B cell (primary cell): ENCODE measurements around the gene MRC2. TPM values are rescaled to one million over a fixed set of nuclear protein-coding genes. Genes with fewer than 3 reads are reported as not detected.

Experiments
- ATAC-seq: fragments of 200-7000 bp; cut with Tn5 transposase; one replicate; pipeline ENCODE4 v1.10.0; 2021; ENCODE audit warnings: low read depth, mild to moderate bottlenecking, moderate number of reproducible peaks, moderate library complexity
- CTCF ChIA-PET: fragments of 350-600 bp; sonication (Branson Sonifier 250); formaldehyde crosslinking; loops from one replicate; lab custom pipeline; 2021; ENCODE audit warnings: antibody characterized with exemption, inconsistent platforms; lab: Charles Lee
- POLR2A ChIA-PET: fragments of 350-600 bp; sonication (Branson Sonifier 250); formaldehyde crosslinking; loops from one replicate; lab custom pipeline; 2021; ENCODE audit warnings: antibody characterized with exemption; lab: Charles Lee
- DNase-seq: peaks from one replicate; pipeline ENCODE4 v3.0.0; 2013
- H2AFZ ChIP-seq: 2 replicates; pipeline ENCODE4 v1.6.1; 2012; ENCODE audit warnings: mild to moderate bottlenecking, low read depth, low read length; ENCODE audit not compliant: insufficient read depth, poor library complexity, severe bottlenecking
- H3K27ac ChIP-seq, 2 donors: 1 replicate in 1 of 2; 2 replicates in 1 of 2; pipeline ENCODE4 v1.5.1; 2012 to 2013; ENCODE audit warnings: low read length in 2 of 2, mild to moderate bottlenecking in 2 of 2, moderate library complexity in 1 of 2
- H3K27me3 ChIP-seq, 4 experiments: fragments of 200-600 bp in 1 of 4; sonication (generic) in 1 of 4; replicated peaks in 1 of 4; 1 replicate in 2 of 4; 2 replicates in 2 of 4; pipeline versions ENCODE4 v1.6.1 to v1.7.0; 2013 to 2016; ENCODE audit warnings: low read length in 3 of 4, mild to moderate bottlenecking in 2 of 4, mixed read lengths in 1 of 4, moderate library complexity in 1 of 4; ENCODE audit not compliant: insufficient read depth in 4 of 4, control insufficient read depth in 3 of 4; ENCODE audit errors: control extremely low read depth in 1 of 4
- H3K36me3 ChIP-seq, 2 experiments: replicated peaks in 1 of 2; 1 replicate in 1 of 2; 2 replicates in 1 of 2; pipeline versions ENCODE4 v1.6.1 to v1.7.1; 2013; ENCODE audit warnings: low read length in 1 of 2; ENCODE audit not compliant: insufficient read depth in 2 of 2, control insufficient read depth in 1 of 2; ENCODE audit errors: control extremely low read depth in 1 of 2, extremely low read depth in 1 of 2
- H3K4me1 ChIP-seq, 2 donors: fragments of 200-600 bp in 1 of 2; sonication (generic) in 1 of 2; 1 replicate in 1 of 2; 2 replicates in 1 of 2; pipeline versions ENCODE4 v1.5.1 to v1.6.1; 2013 to 2017; ENCODE audit warnings: low read length in 2 of 2; ENCODE audit not compliant: control insufficient read depth in 2 of 2, insufficient read depth in 2 of 2
- H3K4me2 ChIP-seq: replicated peaks from 2 replicates; pipeline ENCODE3; 2012; ENCODE audit warnings: mild to moderate bottlenecking, low read depth, low read length; ENCODE audit not compliant: poor library complexity, severe bottlenecking
- H3K4me3 ChIP-seq, 5 experiments: fragments of 200-600 bp in 1 of 5; sonication (generic) in 1 of 5; 1 replicate in 3 of 5; 2 replicates in 2 of 5; pipeline versions ENCODE4 v1.5.1 to v1.7.0; 2011 to 2016; ENCODE audit warnings: low read length in 4 of 5, mild to moderate bottlenecking in 4 of 5, low read depth in 2 of 5, control low read depth in 1 of 5, moderate library complexity in 1 of 5; ENCODE audit not compliant: insufficient read depth in 1 of 5; ENCODE audit errors: control extremely low read depth in 1 of 5, extremely low read depth in 1 of 5
- H3K79me2 ChIP-seq: fragments of 200-600 bp; sonication (generic); one replicate; pipeline ENCODE4 v1.6.0; 2016; ENCODE audit warnings: low read length; ENCODE audit not compliant: control insufficient read depth, insufficient read depth
- H3K9ac ChIP-seq: fragments of 200-600 bp; sonication (generic); 2 replicates; pipeline ENCODE4 v1.6.1; 2017; ENCODE audit warnings: mild to moderate bottlenecking, low read length, moderate library complexity
- H3K9me3 ChIP-seq, 3 donors: one replicate each; pipeline versions ENCODE4 v1.6.1 to v1.7.1; 2013; ENCODE audit warnings: low read length in 2 of 3; ENCODE audit not compliant: control insufficient read depth in 2 of 3, insufficient read depth in 1 of 3; ENCODE audit errors: control extremely low read depth in 1 of 3
- H4K20me1 ChIP-seq: 2 replicates; pipeline ENCODE4 v1.6.0; 2012; ENCODE audit warnings: mild to moderate bottlenecking, low read length; ENCODE audit not compliant: insufficient read depth, control insufficient read depth, poor library complexity, severe bottlenecking
- H3K27ac Mint-ChIP-seq: one replicate; pipeline ENCODE4 v1.8.0; 2021; ENCODE audit warnings: mixed read lengths
- H3K27me3 Mint-ChIP-seq: one replicate; pipeline ENCODE4 v1.8.0; 2021; ENCODE audit warnings: mixed read lengths
- H3K4me1 Mint-ChIP-seq: one replicate; pipeline ENCODE4 v1.8.0; 2021; ENCODE audit warnings: mixed read lengths
- H3K4me3 Mint-ChIP-seq: one replicate; pipeline ENCODE4 v1.8.0; 2021; ENCODE audit warnings: mixed read lengths
- H3K9me3 Mint-ChIP-seq: one replicate; pipeline ENCODE4 v1.8.0; 2022; ENCODE audit warnings: mixed read lengths; ENCODE audit not compliant: insufficient read depth
- EZH2 ChIP-seq: IDR thresholded peaks from 2 replicates; pipeline ENCODE4 v1.6.1; 2012; ENCODE audit warnings: borderline replicate concordance, low read depth, mild to moderate bottlenecking, moderate library complexity, low read length; ENCODE audit not compliant: insufficient read depth, poor library complexity, severe bottlenecking
- WGBS: methylation state at CpG from one replicate; pipeline ENCODE4 v1.1.5; 2013; ENCODE audit warnings: missing lambda C conversion rate; ENCODE audit not compliant: insufficient coverage; 5-methylcytosine and 5-hydroxymethylcytosine counted together
- intact Hi-C: fragments of 100-400 bp; cut with micrococcal nuclease; formaldehyde crosslinking; loops from one replicate; pipeline ENCODE4 v1.10.0; 2022
- polyA plus RNA-seq: library from polyadenylated mRNA; depleted of rRNA; stranded (reverse); fragments of >200 nt; gene quantifications from 2 replicates; pipeline ENCODE4 v1.2.3, GENCODE V29; 2012
- total RNA-seq, 2 donors: library from RNA; stranded (reverse); fragments of 120-200 nt in 1 of 2; gene quantifications; 1 replicate in 1 of 2; 2 replicates in 1 of 2; pipeline versions ENCODE4 v1.2.3 to v1.2.4, GENCODE V29; 2013 to 2022
- TF ChIP-seq, protein P1 (sequence below): fragments of 200-600 bp; IDR thresholded peaks from one replicate; pipeline ENCODE4 v1.8.0; 2022; ENCODE audit warnings: antibody characterized with exemption, mild to moderate bottlenecking

MRC2 gene
- total and polyA plus RNA-seq, 2 donors (not counting 1 experiment from before 2014, with no cell fraction given), result 0.09 to 0.34 TPM

DNA sequence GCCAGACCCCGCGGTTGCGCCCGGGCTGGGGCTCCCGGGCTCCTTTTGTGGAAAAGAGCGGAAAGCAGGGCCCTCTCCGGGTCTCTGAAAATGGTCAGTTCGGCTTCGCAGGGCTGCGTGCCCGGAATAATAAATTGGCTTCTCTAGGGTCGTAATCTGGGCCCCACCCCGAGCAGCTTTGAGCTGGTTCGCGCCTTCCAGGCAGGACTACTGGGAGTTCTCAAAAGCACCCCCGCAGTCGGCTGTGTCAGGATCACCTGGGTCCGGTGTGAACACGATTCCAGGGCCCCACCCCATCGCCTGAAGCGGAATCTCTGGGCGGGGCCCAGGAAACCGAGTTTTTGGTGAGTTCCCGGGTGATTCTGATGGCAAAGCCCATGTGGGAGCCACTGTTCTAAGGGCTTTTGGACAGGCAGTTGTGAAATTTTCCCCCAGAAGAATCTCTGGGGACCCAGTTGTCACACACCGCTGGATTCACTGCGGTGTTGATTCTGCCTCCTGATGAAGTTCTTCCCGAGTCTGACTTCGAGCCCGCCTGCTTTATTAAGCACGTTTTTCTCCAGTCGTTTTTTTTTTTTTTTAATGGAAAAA lies 77.0 kb downstream of the MRC2 start:
- CTCF ChIA-PET, result interaction anchor here (0.6 to 3.1 kb wide), 6 partner anchors 18 to 702 kb away, joined by 3 to 18 read pairs (median 3); no protein-coding TSS in a partner anchor
- Histone ChIP-seq H3K9ac (peak overlapping the region; percentile 65), H3K27ac (no peak overlapping the region), H3K36me3 (no peaks in the 10 kb centered on the region), H4K20me1 (no peaks in the 10 kb centered on the region), H3K4me3 (peak overlapping the region; percentile 39 to 58 (median 52)), H3K9me3 (no peaks in the 10 kb centered on the region), H3K27me3 (peaks cover 0 to 4% (median 2%) of the 10 kb centered on the region in 4 experiments), H3K4me2 (peak overlapping the region; percentile 90), H2AFZ (peak overlapping the region; percentile 67), H3K79me2 (no peaks in the 10 kb centered on the region), H3K4me1 (peaks cover 6 to 11% of the 10 kb centered on the region in 2 donors)
- Mint-ChIP-seq H3K27me3 (peaks cover 25% of the 10 kb centered on the region), H3K27ac (no peak overlapping the region), H3K4me1 (peaks cover 12% of the 10 kb centered on the region), H3K9me3 (no peaks in the 10 kb centered on the region), H3K4me3 (peak overlapping the region; percentile 85)
- no peak for TF ChIP-seq EZH2
- TF ChIP-seq, protein P1, sequence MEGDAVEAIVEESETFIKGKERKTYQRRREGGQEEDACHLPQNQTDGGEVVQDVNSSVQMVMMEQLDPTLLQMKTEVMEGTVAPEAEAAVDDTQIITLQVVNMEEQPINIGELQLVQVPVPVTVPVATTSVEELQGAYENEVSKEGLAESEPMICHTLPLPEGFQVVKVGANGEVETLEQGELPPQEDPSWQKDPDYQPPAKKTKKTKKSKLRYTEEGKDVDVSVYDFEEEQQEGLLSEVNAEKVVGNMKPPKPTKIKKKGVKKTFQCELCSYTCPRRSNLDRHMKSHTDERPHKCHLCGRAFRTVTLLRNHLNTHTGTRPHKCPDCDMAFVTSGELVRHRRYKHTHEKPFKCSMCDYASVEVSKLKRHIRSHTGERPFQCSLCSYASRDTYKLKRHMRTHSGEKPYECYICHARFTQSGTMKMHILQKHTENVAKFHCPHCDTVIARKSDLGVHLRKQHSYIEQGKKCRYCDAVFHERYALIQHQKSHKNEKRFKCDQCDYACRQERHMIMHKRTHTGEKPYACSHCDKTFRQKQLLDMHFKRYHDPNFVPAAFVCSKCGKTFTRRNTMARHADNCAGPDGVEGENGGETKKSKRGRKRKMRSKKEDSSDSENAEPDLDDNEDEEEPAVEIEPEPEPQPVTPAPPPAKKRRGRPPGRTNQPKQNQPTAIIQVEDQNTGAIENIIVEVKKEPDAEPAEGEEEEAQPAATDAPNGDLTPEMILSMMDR, result no peak
- 5% methylated on average over 30 of the region's 31 CpGs for WGBS
- DNase-seq, result peak; percentile 38
- intact Hi-C loops, result no loop called here
- ATAC-seq, result no peak
- POLR2A ChIA-PET, result no interaction called here

DNA sequence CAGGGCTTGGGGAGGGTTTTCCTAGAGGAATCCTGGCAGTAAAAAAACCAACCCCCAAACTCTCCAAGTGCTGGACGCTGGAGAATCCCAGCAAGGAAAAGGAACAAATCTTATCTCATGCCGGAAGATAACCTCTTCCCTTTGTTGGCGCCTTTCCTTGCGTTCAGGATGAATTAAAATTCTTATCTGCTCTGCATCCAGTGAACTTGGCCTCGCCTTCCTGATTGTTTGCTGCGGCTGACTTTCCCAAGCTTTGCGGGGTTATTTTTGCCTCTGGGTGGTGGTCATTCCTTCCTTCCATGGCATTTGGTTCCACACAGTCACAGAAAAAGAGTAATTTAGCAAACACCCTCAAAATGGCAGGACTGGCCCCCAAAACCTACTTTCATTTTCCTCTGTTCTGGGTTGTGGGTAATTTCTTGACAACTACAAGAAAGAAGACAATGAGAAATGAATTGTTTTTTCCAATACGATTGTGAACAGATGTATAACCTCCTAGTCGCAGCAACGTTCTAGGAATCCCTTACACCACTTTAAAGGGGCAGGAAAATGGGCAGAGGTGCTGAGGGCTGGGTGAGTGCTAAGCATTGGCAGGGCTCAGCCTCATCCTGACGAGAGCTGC lies 77.8 kb downstream of the MRC2 start:
- ATAC-seq (no peak), DNase-seq (no peak)
- H3K27ac ChIP-seq, result no peak overlapping the region
- CTCF ChIA-PET, result interaction anchor here (0.9 to 3.1 kb wide), 4 partner anchors 17 to 701 kb away, joined by 3 to 18 read pairs (median 4); no protein-coding TSS in a partner anchor
- no peak overlapping the region for H3K4me2 ChIP-seq
- Mint-ChIP-seq H3K27me3 (peaks cover 25% of the 10 kb centered on the region), H3K27ac (no peak overlapping the region), H3K4me1 (peaks cover 12% of the 10 kb centered on the region), H3K4me3 (peak overlapping the region; percentile 76), H3K9me3 (no peaks in the 10 kb centered on the region)
- H2AFZ ChIP-seq, result no peak overlapping the region
- POLR2A ChIA-PET, result no interaction called here
- no peaks in the 10 kb centered on the region for H3K36me3 ChIP-seq
- H3K27me3 ChIP-seq, result peaks cover 0 to 4% (median 2%) of the 10 kb centered on the region in 4 experiments
- intact Hi-C loops, result no loop called here
- no peak overlapping the region for H3K4me3 ChIP-seq
- WGBS, result 93% methylated on average over 9 of the region's 11 CpGs
- H3K79me2 ChIP-seq, result no peaks in the 10 kb centered on the region
- TF ChIP-seq, protein P1, result no peak
- no peak for TF ChIP-seq EZH2
- no peaks in the 10 kb centered on the region for H3K9me3 ChIP-seq
- H3K4me1 ChIP-seq, result peaks cover 6 to 11% of the 10 kb centered on the region in 2 donors
- H3K9ac ChIP-seq, result no peak overlapping the region
- H4K20me1 ChIP-seq, result no peaks in the 10 kb centered on the region
